Tibial artery (tissue), 4 donors: ENCODE results near the gene POP4.

Source experiments
- DNase-seq, 2 donors: peaks; one replicate each; pipeline ENCODE4 v3.0.0-alpha.2; 2019
- H3K27ac ChIP-seq, 2 donors: fragments of 200-600 bp; sonication (generic) in 1 of 2; 1 replicate in 1 of 2; 2 replicates in 1 of 2; pipeline ENCODE4 v1.5.1; 2018 to 2019; ENCODE audit warnings: mild to moderate bottlenecking in 1 of 2
- H3K27me3 ChIP-seq, 2 donors: fragments of 200-600 bp; sonication (generic) in 1 of 2; one replicate each; pipeline versions ENCODE4 v1.5.1 to v1.6.0; 2016 to 2019
- H3K36me3 ChIP-seq, 3 donors: fragments of 200-600 bp; sonication (generic) in 2 of 3; one replicate each; pipeline ENCODE4 v1.5.1; 2016 to 2019; ENCODE audit warnings: mild to moderate bottlenecking in 2 of 3
- H3K4me1 ChIP-seq, 4 donors: fragments of 200-600 bp; sonication (generic) in 2 of 4; 1 replicate in 3 of 4; 2 replicates in 1 of 4; pipeline ENCODE4 v1.5.1; 2016 to 2019
- H3K4me3 ChIP-seq, 2 donors: fragments of 200-600 bp; sonication (generic) in 1 of 2; 1 replicate in 1 of 2; 2 replicates in 1 of 2; pipeline ENCODE4 v1.5.1; 2018 to 2019; ENCODE audit warnings: mild to moderate bottlenecking in 2 of 2
- H3K9me3 ChIP-seq, 3 donors: fragments of 200-600 bp; sonication (generic) in 1 of 3; one replicate each; pipeline ENCODE4 v1.5.1; 2016 to 2019
- CTCF ChIP-seq, 2 experiments: fragments of 200-600 bp in 1 of 2; fragments of 450-650 bp in 1 of 2; IDR thresholded peaks; one replicate each; pipeline ENCODE4 v1.5.1; 2017 to 2019; ENCODE audit warnings: antibody characterized with exemption in 2 of 2, mild to moderate bottlenecking in 1 of 2, moderate library complexity in 1 of 2
- intact Hi-C: fragments of 100-400 bp; cut with DNase I; formaldehyde crosslinking; loops from one replicate; pipeline ENCODE4 v1.15.0; 2023; ENCODE audit warnings: low total_unique reads

Gene POP4

DNA sequence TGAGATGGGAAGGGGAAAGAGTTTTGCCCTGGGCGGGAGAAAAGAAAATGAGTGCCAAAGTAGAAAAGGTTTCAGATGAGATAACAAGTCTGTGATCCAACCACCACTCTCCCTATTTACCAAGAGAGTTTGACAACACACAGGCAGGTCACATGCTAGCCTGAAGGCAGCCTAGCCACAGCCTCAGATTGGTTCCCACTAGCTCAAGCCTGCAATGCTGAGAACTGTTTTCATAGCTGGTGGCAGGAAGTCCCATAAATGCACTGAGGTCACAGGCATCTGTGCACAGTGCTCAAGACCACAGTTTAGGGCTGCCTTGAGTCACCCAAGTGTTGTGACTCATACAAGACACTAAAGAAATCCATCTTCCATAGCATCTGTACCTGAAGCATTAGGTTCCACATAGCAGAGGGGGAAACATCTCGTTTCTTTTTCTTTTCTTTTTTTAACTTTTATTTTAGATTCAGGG, 18.5 kb upstream of the POP4 start:
- intact Hi-C loops: no loop called here
- DNase-seq: no peak
- Histone ChIP-seq H3K27ac (no peak overlapping the region), H3K4me3 (no peak overlapping the region), H3K27me3 (peaks cover 0 to 22% of the 10 kb centered on the region in 2 donors), H3K9me3 (no peaks in the 10 kb centered on the region), H3K4me1 (no peaks in the 10 kb centered on the region), H3K36me3 (no peaks in the 10 kb centered on the region)
- TF ChIP-seq CTCF (IDR thresholded peaks at IDR 0.05): no peak

- Histone ChIP-seq H3K36me3 (no peaks in the 10 kb centered on the region), H3K27me3 (peaks cover 0 to 22% of the 10 kb centered on the region in 2 donors), H3K4me1 (no peaks in the 10 kb centered on the region), H3K4me3 (no peak overlapping the region), H3K9me3 (no peaks in the 10 kb centered on the region), H3K27ac (no peak overlapping the region)
- TF ChIP-seq CTCF (IDR thresholded peaks at IDR 0.05): no peak
- DNase-seq: no peak
- intact Hi-C loops: no loop called here
Measured at GRCh38 chr19:29588095-29588494, 18.0 kb upstream of the POP4 start.

DNA sequence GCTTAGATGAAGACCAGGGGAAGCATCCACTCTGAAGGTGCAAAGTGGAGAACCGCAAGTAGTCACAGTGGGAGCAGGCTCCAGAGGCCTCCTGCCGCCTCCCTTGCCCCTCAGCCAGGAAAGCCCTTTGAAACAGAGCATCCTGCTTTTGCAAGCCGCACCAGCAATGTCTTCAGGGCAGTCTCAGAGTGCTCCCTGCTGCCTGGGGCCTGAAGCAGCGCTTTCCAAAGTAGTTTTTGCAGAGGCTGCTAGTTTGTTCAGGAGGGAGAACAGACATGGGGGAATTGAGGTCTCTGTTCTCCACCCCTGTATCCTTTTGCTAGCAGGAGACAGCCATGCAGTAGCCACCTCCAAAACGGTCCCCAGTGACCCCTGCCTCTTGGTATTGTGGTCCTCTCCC, 15.8 kb upstream of the POP4 start:
- Histone ChIP-seq H3K27ac (no peak overlapping the region), H3K4me1 (no peaks in the 10 kb centered on the region)

GRCh38 chr19:29591670-29592069, 14.4 kb upstream of the POP4 start:
- Histone ChIP-seq H3K9me3 (no peaks in the 10 kb centered on the region), H3K27me3 (peaks cover 0 to 48% of the 10 kb centered on the region in 2 donors), H3K4me3 (no peak overlapping the region), H3K36me3 (no peaks in the 10 kb centered on the region), H3K4me1 (no peaks in the 10 kb centered on the region), H3K27ac (no peak overlapping the region)
- no peak for TF ChIP-seq CTCF (IDR thresholded peaks at IDR 0.05)
- no peak for DNase-seq
- intact Hi-C loops: no loop called here

More for the DNA sequence above, 15.8 kb upstream of the POP4 start:
- DNase-seq: no peak
- peaks cover 0 to 36% of the 10 kb centered on the region in 2 donors for H3K27me3 ChIP-seq
- no peak for TF ChIP-seq CTCF (IDR thresholded peaks at IDR 0.05)
- H3K4me3 ChIP-seq: no peak overlapping the region
- no peaks in the 10 kb centered on the region for H3K36me3 ChIP-seq
- no peaks in the 10 kb centered on the region for H3K9me3 ChIP-seq
- intact Hi-C loops: no loop called here

- Histone ChIP-seq H3K27ac (no peak overlapping the region), H3K4me3 (no peak overlapping the region), H3K27me3 (peaks cover 0 to 54% of the 10 kb centered on the region in 2 donors), H3K36me3 (no peaks in the 10 kb centered on the region), H3K9me3 (no peaks in the 10 kb centered on the region), H3K4me1 (no peaks in the 10 kb centered on the region)
- intact Hi-C loops: no loop called here
- DNase-seq: no peak
- TF ChIP-seq CTCF (IDR thresholded peaks at IDR 0.05): no peak
Measured at GRCh38 chr19:29593869-29594268, 12.2 kb upstream of the POP4 start.
